Sigmoid colon (tissue), 4 donors: ENCODE data around the gene COTL1.

ENCODE experiments used
- CTCF ChIP-seq, 4 experiments: fragments of 450-650 bp in 3 of 4; fragments of 200-600 bp in 1 of 4; IDR thresholded peaks; one replicate each; pipeline ENCODE4 v1.5.1; 2016 to 2019; ENCODE audit warnings: antibody characterized with exemption in 4 of 4, mild to moderate bottlenecking in 3 of 4, moderate library complexity in 2 of 4
- EP300 ChIP-seq, 4 donors: sonication (generic); formaldehyde crosslinking; IDR thresholded peaks; one replicate each; pipeline ENCODE4 v1.6.1; 2017; ENCODE audit warnings: antibody characterized with exemption in 4 of 4
- POLR2A ChIP-seq, 2 donors: fragments of 450-650 bp; IDR thresholded peaks; one replicate each; pipeline ENCODE4 v1.6.1; 2016; ENCODE audit warnings: antibody characterized with exemption in 2 of 2, mild to moderate bottlenecking in 2 of 2, moderate library complexity in 2 of 2
- POLR2AphosphoS5 ChIP-seq, 4 donors: sonication (generic); formaldehyde crosslinking; IDR thresholded peaks; one replicate each; pipeline ENCODE4 v1.6.1; 2017; ENCODE audit warnings: antibody characterized with exemption in 4 of 4

DNA sequence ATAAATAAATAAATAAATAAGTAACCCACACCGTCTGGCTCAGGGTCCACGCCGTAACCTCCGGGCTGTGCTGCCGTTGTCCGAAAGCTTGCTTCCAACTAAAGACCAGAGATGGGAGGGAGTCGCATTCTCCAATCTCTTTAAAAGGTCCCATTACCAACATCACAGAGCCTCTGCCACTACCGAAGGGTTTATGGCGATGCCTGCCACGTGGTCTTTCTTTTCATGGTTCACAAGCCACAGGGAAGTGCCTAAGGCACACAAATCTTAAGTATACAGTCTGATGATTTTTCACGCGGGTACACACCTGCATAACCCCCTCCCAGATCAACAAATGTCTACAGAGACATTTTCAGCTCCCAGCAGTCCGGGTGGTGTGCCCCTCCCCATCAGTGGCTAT is 1.4 kb downstream of the COTL1 start:
- TF ChIP-seq CTCF (IDR thresholded peaks at IDR 0.05), result no peak
- no peak for TF ChIP-seq POLR2AphosphoS5 (IDR thresholded peaks at IDR 0.05)
- no peak for TF ChIP-seq EP300 (IDR thresholded peaks at IDR 0.05)
- no peak for TF ChIP-seq POLR2A (IDR thresholded peaks at IDR 0.05)
